A673 (cell line): Measurements from ENCODE around the gene MIPOL1. TPM values are rescaled to one million over a fixed set of nuclear protein-coding genes. Genes with fewer than 3 reads are reported as not detected.
"Not testable (repeated sequence)": the region's sequence is repeated elsewhere in the genome, so short reads cannot be mapped to it uniquely, and the experiment has no call there.

Experiments used
- BruUV-seq: library from RNA; stranded (reverse); fragments of 400-500 nt; replicated peaks from 2 replicates; lab custom pipeline; 2021; lab: Mats Ljungman, UMichigan
- CTCF ChIA-PET: fragments of 300-600 bp; sonication (Branson Sonifier 250); formaldehyde crosslinking; loops from one replicate; lab custom pipeline; 2022; ENCODE audit warnings: antibody characterized with exemption; lab: Charles Lee
- POLR2A ChIA-PET: fragments of 300-600 bp; sonication (Branson Sonifier 250); formaldehyde crosslinking; loops from one replicate; lab custom pipeline; 2022; ENCODE audit warnings: antibody characterized with exemption; ENCODE audit not compliant: low non-redundant PET; lab: Charles Lee
- DNase-seq: peaks from one replicate; pipeline ENCODE4 v3.0.0-alpha.2; 2015; ENCODE audit warnings: low spot score
- H3K27ac ChIP-seq: fragments of 200-600 bp; sonication (generic); 2 replicates; pipeline ENCODE4 v1.5.1; 2016; ENCODE audit warnings: mixed run types, low read depth, mild to moderate bottlenecking, mixed read lengths, antibody characterized with exemption, low read length; ENCODE audit not compliant: poor library complexity, severe bottlenecking
- H3K27me3 ChIP-seq: fragments of 200-600 bp; sonication (generic); replicated peaks from 2 replicates; pipeline ENCODE4 v1.6.1; 2017; ENCODE audit warnings: mixed run types, low read depth, mild to moderate bottlenecking, mixed read lengths, antibody characterized with exemption, low read length; ENCODE audit not compliant: insufficient read depth, poor library complexity
- H3K36me3 ChIP-seq: fragments of 200-600 bp; sonication (generic); 2 replicates; pipeline ENCODE4 v1.6.1; 2016; ENCODE audit warnings: mixed run types, mild to moderate bottlenecking, mixed read lengths, antibody characterized with exemption, low read length; ENCODE audit not compliant: insufficient read depth, poor library complexity, severe bottlenecking
- H3K4me1 ChIP-seq: fragments of 200-600 bp; sonication (generic); 2 replicates; pipeline ENCODE4 v1.6.1; 2017; ENCODE audit warnings: mixed run types, mild to moderate bottlenecking, mixed read lengths, antibody characterized with exemption, low read length; ENCODE audit not compliant: insufficient read depth, poor library complexity, severe bottlenecking
- H3K4me3 ChIP-seq: fragments of 200-600 bp; sonication (generic); 2 replicates; pipeline ENCODE4 v1.5.1; 2016; ENCODE audit warnings: low read depth, mixed run types, mild to moderate bottlenecking, mixed read lengths, low read length; ENCODE audit not compliant: poor library complexity, severe bottlenecking
- H3K9me3 ChIP-seq: fragments of 200-600 bp; sonication (generic); 2 replicates; pipeline ENCODE4 v1.6.1; 2016; ENCODE audit warnings: mixed run types, low read depth, mild to moderate bottlenecking, mixed read lengths, antibody characterized with exemption, low read length; ENCODE audit not compliant: poor library complexity, severe bottlenecking
- CTCF ChIP-seq: fragments of 300-800, 200-600 bp; sonication (generic); conservative IDR thresholded peaks from 2 replicates; pipeline ENCODE4 v1.5.1; 2017; ENCODE audit warnings: low read depth, mild to moderate bottlenecking, antibody characterized with exemption, low read length, moderate library complexity, mixed read lengths
- EZH2 ChIP-seq: fragments of 200-600 bp; sonication (generic); IDR thresholded peaks from 2 replicates; pipeline ENCODE4 v1.6.1; 2017; ENCODE audit warnings: borderline replicate concordance, low read depth, mild to moderate bottlenecking, mixed read lengths, antibody characterized with exemption, low read length; ENCODE audit not compliant: poor library complexity, severe bottlenecking
- intact Hi-C: fragments of 100-400 bp; cut with micrococcal nuclease; formaldehyde crosslinking; loops from one replicate; pipeline ENCODE4 v1.10.0; 2022; ENCODE audit not compliant: unreplicated experiment
- total RNA-seq: library from RNA; stranded (reverse); gene quantifications from 2 replicates; pipeline ENCODE4 v1.2.3, GENCODE V29; 2021

Gene MIPOL1
- total RNA-seq, 1 experiment from 2014 or later = 15.0 TPM

GRCh38 chr14:37375566-37375965 is 177.8 kb downstream of the MIPOL1 start:
- ChIA-PET CTCF (no interaction called here), POLR2A (no interaction called here)
- H3K27ac ChIP-seq = no peak overlapping the region
- H3K4me1 ChIP-seq = no peaks in the 10 kb centered on the region
- H3K27me3 ChIP-seq = no peaks in the 10 kb centered on the region
- TF ChIP-seq EZH2 (no peak), CTCF (no peak)
- no peak for DNase-seq
- H3K36me3 ChIP-seq = no peaks in the 10 kb centered on the region
- no TSS peak for BruUV-seq
- H3K9me3 ChIP-seq = no peaks in the 10 kb centered on the region
- intact Hi-C loops = no loop called here
- H3K4me3 ChIP-seq = no peak overlapping the region

- TF ChIP-seq CTCF (no peak), EZH2 (no peak)
- DNase-seq = no peak
- BruUV-seq = no TSS peak
- POLR2A ChIA-PET = no interaction called here
- CTCF ChIA-PET = no interaction called here
- intact Hi-C loops = no loop called here
- H3K4me3 ChIP-seq = no peak overlapping the region
- H3K27ac ChIP-seq = no peak overlapping the region
- H3K36me3 ChIP-seq = no peaks in the 10 kb centered on the region
- no peaks in the 10 kb centered on the region for H3K27me3 ChIP-seq
- no peaks in the 10 kb centered on the region for H3K4me1 ChIP-seq
- no peaks in the 10 kb centered on the region for H3K9me3 ChIP-seq
Observed at GRCh38 chr14:37376944-37377609, 179.3 kb downstream of the MIPOL1 start.

- ChIA-PET POLR2A (no interaction called here), CTCF (no interaction called here)
- Histone ChIP-seq H3K4me3 (no peak overlapping the region), H3K9me3 (no peaks in the 10 kb centered on the region), H3K27me3 (no peaks in the 10 kb centered on the region), H3K36me3 (no peaks in the 10 kb centered on the region), H3K4me1 (no peaks in the 10 kb centered on the region), H3K27ac (no peak overlapping the region)
- no TSS peak for BruUV-seq
- DNase-seq = no peak
- no peak for TF ChIP-seq EZH2
- no peak for TF ChIP-seq CTCF
- intact Hi-C loops = no loop called here
Observed at GRCh38 chr14:37384870-37385596, 187.3 kb downstream of the MIPOL1 start.

DNA sequence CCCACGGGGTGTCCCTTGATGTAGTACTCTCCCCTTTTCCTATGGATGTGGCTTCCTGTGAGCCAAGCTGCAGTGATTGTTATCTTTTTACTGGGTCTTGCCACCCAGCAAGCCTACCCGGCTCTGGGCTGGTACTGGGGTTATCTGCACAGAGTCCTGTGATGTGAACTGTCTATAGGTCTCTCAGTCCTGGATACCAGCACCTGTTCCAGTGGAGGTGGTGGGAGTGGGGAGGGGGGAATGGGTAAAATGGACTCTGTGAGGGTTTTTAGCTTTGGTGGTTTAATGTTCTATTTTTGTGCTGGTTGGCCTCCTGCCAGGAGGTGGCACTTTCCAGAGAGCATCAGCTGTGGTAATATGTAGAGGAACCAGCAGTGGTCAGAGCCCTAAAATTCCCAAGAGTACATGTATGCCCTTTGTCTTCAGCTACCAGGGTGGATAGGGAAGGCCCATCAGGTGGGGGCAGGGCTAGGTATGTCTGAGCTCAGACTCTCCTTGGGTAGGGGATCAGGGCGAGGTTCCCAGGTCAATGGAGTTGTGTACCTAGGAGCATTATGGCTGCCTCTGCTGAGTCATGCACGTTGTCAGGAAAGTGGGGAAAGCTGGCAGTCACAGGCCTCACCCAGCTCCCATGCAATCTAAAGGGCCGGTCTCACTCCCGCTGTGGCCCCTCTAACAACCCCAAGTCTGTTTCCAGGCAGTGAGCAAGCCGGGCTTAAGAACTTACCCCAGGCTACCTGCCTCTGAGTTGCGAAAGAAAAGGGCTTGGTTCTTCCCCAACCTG is 199.6 kb downstream of the MIPOL1 start:
- DNase-seq, POLR2A ChIA-PET, H3K4me3 ChIP-seq, H3K36me3 ChIP-seq, H3K4me1 ChIP-seq, CTCF ChIA-PET, intact Hi-C loops, H3K9me3 ChIP-seq, H3K27me3 ChIP-seq, BruUV-seq, H3K27ac ChIP-seq: not testable (repeated sequence)
